ACC112 (cell line): ENCODE results near the gene INTS6.

Source experiments
- H2AFZ ChIP-seq: fragments of 200-600 bp; sonication (generic); one replicate; pipeline ENCODE4 v1.6.0; 2017; ENCODE audit warnings: antibody characterized with exemption, low read length; ENCODE audit not compliant: unreplicated experiment
- H3K27ac ChIP-seq: fragments of 200-600 bp; sonication (generic); 2 replicates; pipeline ENCODE4 v1.5.1; 2014; ENCODE audit warnings: low read depth, mild to moderate bottlenecking, antibody characterized with exemption, low read length, moderate library complexity
- H3K27me3 ChIP-seq: fragments of 200-600 bp; sonication (generic); 2 replicates; pipeline ENCODE4 v1.6.1; 2014; ENCODE audit warnings: mild to moderate bottlenecking, antibody characterized with exemption, low read length, moderate library complexity, mixed read lengths; ENCODE audit not compliant: insufficient read depth
- H3K36me3 ChIP-seq: fragments of 200-600 bp; sonication (generic); 2 replicates; pipeline ENCODE4 v1.6.1; 2016; ENCODE audit warnings: mild to moderate bottlenecking, antibody characterized with exemption, low read length, moderate library complexity, mixed read lengths; ENCODE audit not compliant: insufficient read depth
- H3K4me1 ChIP-seq: fragments of 200-600 bp; sonication (generic); one replicate; pipeline ENCODE4 v1.6.1; 2016; ENCODE audit warnings: low read length, mixed read lengths; ENCODE audit not compliant: insufficient read depth, unreplicated experiment, control insufficient read depth
- H3K4me3 ChIP-seq: fragments of 200-600 bp; sonication (generic); 2 replicates; pipeline ENCODE4 v1.5.1; 2014; ENCODE audit warnings: mild to moderate bottlenecking, low read depth, low read length
- H3K79me2 ChIP-seq: fragments of 200-600 bp; sonication (generic); one replicate; pipeline ENCODE4 v1.6.0; 2016; ENCODE audit warnings: low read length; ENCODE audit not compliant: control insufficient read depth, unreplicated experiment, insufficient read depth

INTS6 gene

GRCh38 chr13:51331354-51331861 is 121.4 kb downstream of the INTS6 start:
- Histone ChIP-seq H3K27me3 (no peaks in the 10 kb centered on the region), H3K36me3 (no peaks in the 10 kb centered on the region), H3K27ac (no peak overlapping the region), H3K4me3 (no peak overlapping the region), H3K4me1 (no peaks in the 10 kb centered on the region), H3K79me2 (no peaks in the 10 kb centered on the region), H2AFZ (no peak overlapping the region)

GRCh38 chr13:51330791-51331190 is 122.0 kb downstream of the INTS6 start:
- no peaks in the 10 kb centered on the region for H3K27me3 ChIP-seq
- no peak overlapping the region for H3K4me3 ChIP-seq
- no peaks in the 10 kb centered on the region for H3K79me2 ChIP-seq
- H3K4me1 ChIP-seq, result no peaks in the 10 kb centered on the region
- no peaks in the 10 kb centered on the region for H3K36me3 ChIP-seq
- H2AFZ ChIP-seq, result no peak overlapping the region
- H3K27ac ChIP-seq, result no peak overlapping the region

GRCh38 chr13:51329606-51330005 is 123.2 kb downstream of the INTS6 start:
- no peaks in the 10 kb centered on the region for H3K4me1 ChIP-seq
- no peak overlapping the region for H2AFZ ChIP-seq
- H3K36me3 ChIP-seq, result no peaks in the 10 kb centered on the region
- no peaks in the 10 kb centered on the region for H3K79me2 ChIP-seq
- H3K4me3 ChIP-seq, result no peak overlapping the region
- no peaks in the 10 kb centered on the region for H3K27me3 ChIP-seq
- no peak overlapping the region for H3K27ac ChIP-seq

GRCh38 chr13:51328488-51328887 is 124.3 kb downstream of the INTS6 start:
- Histone ChIP-seq H3K4me3 (no peak overlapping the region), H3K79me2 (no peaks in the 10 kb centered on the region), H2AFZ (no peak overlapping the region), H3K36me3 (no peaks in the 10 kb centered on the region), H3K4me1 (no peaks in the 10 kb centered on the region), H3K27me3 (no peaks in the 10 kb centered on the region), H3K27ac (no peak overlapping the region)

GRCh38 chr13:51327961-51328360 is 124.9 kb downstream of the INTS6 start:
- H3K36me3 ChIP-seq, result no peaks in the 10 kb centered on the region
- H3K4me1 ChIP-seq, result no peaks in the 10 kb centered on the region
- H3K4me3 ChIP-seq, result no peak overlapping the region
- H3K27ac ChIP-seq, result no peak overlapping the region
- no peaks in the 10 kb centered on the region for H3K27me3 ChIP-seq
- no peak overlapping the region for H2AFZ ChIP-seq
- H3K79me2 ChIP-seq, result no peaks in the 10 kb centered on the region

- Histone ChIP-seq H3K27ac (no peak overlapping the region), H3K4me1 (no peaks in the 10 kb centered on the region)
Measured at GRCh38 chr13:51326777-51327176, 126.1 kb downstream of the INTS6 start.

GRCh38 chr13:51325837-51326236 is 127.0 kb downstream of the INTS6 start:
- H2AFZ ChIP-seq, result no peak overlapping the region
- no peak overlapping the region for H3K27ac ChIP-seq
- H3K4me1 ChIP-seq, result no peaks in the 10 kb centered on the region
- H3K79me2 ChIP-seq, result no peaks in the 10 kb centered on the region
- no peak overlapping the region for H3K4me3 ChIP-seq
- no peaks in the 10 kb centered on the region for H3K36me3 ChIP-seq
- no peaks in the 10 kb centered on the region for H3K27me3 ChIP-seq

More at GRCh38 chr13:51326777-51327176, 126.1 kb downstream of the INTS6 start:
- no peaks in the 10 kb centered on the region for H3K36me3 ChIP-seq
- H3K27me3 ChIP-seq, result no peaks in the 10 kb centered on the region
- H2AFZ ChIP-seq, result no peak overlapping the region
- no peaks in the 10 kb centered on the region for H3K79me2 ChIP-seq
- no peak overlapping the region for H3K4me3 ChIP-seq

- Histone ChIP-seq H3K27ac (no peak overlapping the region), H2AFZ (no peak overlapping the region), H3K4me3 (no peak overlapping the region), H3K79me2 (no peaks in the 10 kb centered on the region), H3K27me3 (no peaks in the 10 kb centered on the region), H3K4me1 (no peaks in the 10 kb centered on the region), H3K36me3 (no peaks in the 10 kb centered on the region)
Measured at GRCh38 chr13:51324714-51325420, 128.0 kb downstream of the INTS6 start.

- H3K4me1 ChIP-seq, result no peaks in the 10 kb centered on the region
- H3K4me3 ChIP-seq, result no peak overlapping the region
- no peaks in the 10 kb centered on the region for H3K79me2 ChIP-seq
- H3K27ac ChIP-seq, result no peak overlapping the region
- no peaks in the 10 kb centered on the region for H3K27me3 ChIP-seq
- no peaks in the 10 kb centered on the region for H3K36me3 ChIP-seq
- no peak overlapping the region for H2AFZ ChIP-seq
Measured at GRCh38 chr13:51323824-51324511, 128.9 kb downstream of the INTS6 start.

- no peaks in the 10 kb centered on the region for H3K27me3 ChIP-seq
- no peak overlapping the region for H3K27ac ChIP-seq
- no peak overlapping the region for H3K4me3 ChIP-seq
- peaks cover 5% of the 10 kb centered on the region for H3K4me1 ChIP-seq
- no peak overlapping the region for H2AFZ ChIP-seq
- H3K79me2 ChIP-seq, result no peaks in the 10 kb centered on the region
- H3K36me3 ChIP-seq, result no peaks in the 10 kb centered on the region
Measured at GRCh38 chr13:51322826-51323225, 130.0 kb downstream of the INTS6 start.

- Histone ChIP-seq H3K27me3 (no peaks in the 10 kb centered on the region), H3K4me3 (no peak overlapping the region), H3K79me2 (no peaks in the 10 kb centered on the region), H3K27ac (no peak overlapping the region), H3K36me3 (no peaks in the 10 kb centered on the region), H2AFZ (no peak overlapping the region), H3K4me1 (peaks cover 10% of the 10 kb centered on the region)
Measured at GRCh38 chr13:51321836-51322235, 131.0 kb downstream of the INTS6 start.
